NK-92 (cell line): ENCODE results near the gene ZXDC.

Experiments used
- DNase-seq: peaks from one replicate; lab custom pipeline; 2025; ENCODE audit not compliant: unreplicated experiment; lab: John Stamatoyannopoulos, UW

Gene ZXDC

GRCh38 chr3:126474498-126475412 lies 936 bp downstream of the ZXDC start:
- DNase-seq, result no peak

GRCh38 chr3:126473292-126474168 lies 2.2 kb downstream of the ZXDC start:
- DNase-seq, result no peak

GRCh38 chr3:126472277-126473006 lies 3.2 kb downstream of the ZXDC start:
- DNase-seq, result no peak

- DNase-seq, result no peak
Observed at GRCh38 chr3:126469479-126469878, 6.2 kb downstream of the ZXDC start.

- no peak for DNase-seq
Observed at GRCh38 chr3:126468028-126468891, 7.4 kb downstream of the ZXDC start.

GRCh38 chr3:126467611-126467955 lies 8.1 kb downstream of the ZXDC start:
- DNase-seq, result no peak

GRCh38 chr3:126466886-126467610 lies 8.6 kb downstream of the ZXDC start:
- DNase-seq, result no peak

GRCh38 chr3:126465928-126466544 lies 9.7 kb downstream of the ZXDC start:
- no peak for DNase-seq

- no peak for DNase-seq
Observed at GRCh38 chr3:126464997-126465396, 10.7 kb downstream of the ZXDC start.

GRCh38 chr3:126464494-126464893 lies 11.2 kb downstream of the ZXDC start:
- DNase-seq, result no peak

- no peak for DNase-seq
Observed at GRCh38 chr3:126464093-126464492, 11.6 kb downstream of the ZXDC start.

GRCh38 chr3:126463521-126463920 lies 12.2 kb downstream of the ZXDC start:
- no peak for DNase-seq

- DNase-seq, result no peak
Observed at GRCh38 chr3:126461450-126462070, 14.1 kb downstream of the ZXDC start.

- DNase-seq, result no peak
Observed at GRCh38 chr3:126460381-126460780, 15.3 kb downstream of the ZXDC start.

GRCh38 chr3:126459763-126460127 lies 15.9 kb downstream of the ZXDC start:
- DNase-seq, result no peak

GRCh38 chr3:126459111-126459762 lies 16.5 kb downstream of the ZXDC start:
- no peak for DNase-seq

GRCh38 chr3:126456766-126457388 lies 18.8 kb downstream of the ZXDC start:
- DNase-seq, result no peak

GRCh38 chr3:126456211-126456610 lies 19.5 kb downstream of the ZXDC start:
- no peak for DNase-seq
